HPDE6-E6E7 (cell line): ENCODE data around the gene CDK5R1.
"Not testable (repeated sequence)": the region's sequence is repeated elsewhere in the genome, so short reads cannot be mapped to it uniquely, and the experiment has no call there.

Source experiments
- DNase-seq: peaks from one replicate; pipeline ENCODE4 v3.0.0; 2011; ENCODE audit warnings: missing footprints; ENCODE audit errors: extremely low spot score

Gene CDK5R1

DNA sequence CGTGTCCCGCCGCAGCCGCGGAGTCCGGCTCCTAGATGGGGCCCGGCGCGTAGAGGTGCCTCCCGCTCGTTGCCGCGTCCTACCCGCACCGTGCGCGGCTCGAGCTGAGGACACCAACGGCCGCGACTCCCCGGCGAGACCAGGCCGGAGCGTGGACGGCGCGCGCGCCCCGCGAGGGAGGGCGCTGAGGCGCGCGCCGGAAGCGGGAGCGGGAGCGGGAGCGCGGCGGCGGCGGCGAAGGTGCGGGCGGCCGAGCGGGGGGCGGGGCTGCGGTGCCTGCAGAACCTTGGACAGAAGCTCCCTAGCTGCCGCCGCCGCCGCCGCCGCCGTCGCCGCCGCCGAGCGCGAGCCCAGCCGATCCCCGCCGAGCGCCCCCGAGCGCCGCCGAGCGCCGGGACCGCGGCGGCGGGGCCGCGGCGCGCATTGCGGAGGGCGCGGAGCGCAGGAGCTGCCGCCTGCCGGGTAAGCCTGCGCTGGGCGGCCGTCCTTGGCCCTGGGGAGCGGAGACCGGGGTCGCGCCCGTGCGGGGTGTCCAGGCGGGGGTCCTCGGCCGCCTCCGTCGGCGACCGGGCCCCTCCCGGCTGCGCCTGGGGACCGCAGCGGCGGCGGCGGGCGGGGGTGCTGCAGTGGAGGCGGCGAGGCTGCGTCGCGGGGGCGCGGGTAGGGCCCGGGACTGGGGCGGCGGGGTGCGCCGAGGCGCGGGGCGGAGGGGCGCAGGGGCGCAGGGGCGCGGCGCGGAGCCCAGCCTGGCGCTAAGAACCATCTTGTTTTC, at the start of gene CDK5R1:
Gene CDK5R1, plus strand, starts transcription at position 293 of the 772 bp plus-strand sequence. CDS start 628 bp downstream, outside the sequence.
- peak; percentile 45 for DNase-seq

DNA sequence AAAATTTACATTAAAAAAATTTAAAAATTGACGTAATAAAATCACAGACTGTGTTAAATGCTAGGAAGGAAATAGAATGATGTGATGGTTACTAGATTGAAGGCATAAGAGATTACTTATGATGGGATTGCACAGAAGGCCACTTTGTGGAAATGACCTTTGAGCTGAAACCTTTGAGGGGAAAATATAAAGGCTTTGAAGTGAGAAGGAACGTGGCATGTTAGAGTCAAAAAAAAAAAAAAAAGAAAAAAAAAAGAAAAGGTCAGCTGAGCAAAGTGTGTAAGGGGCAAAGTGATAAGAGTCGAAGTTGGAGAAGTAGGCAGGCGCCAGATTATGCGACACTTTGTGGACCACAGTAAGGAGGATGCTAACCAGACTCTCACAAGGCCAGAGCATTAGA, 46.1 kb upstream of the CDK5R1 start:
- no peak for DNase-seq

DNA sequence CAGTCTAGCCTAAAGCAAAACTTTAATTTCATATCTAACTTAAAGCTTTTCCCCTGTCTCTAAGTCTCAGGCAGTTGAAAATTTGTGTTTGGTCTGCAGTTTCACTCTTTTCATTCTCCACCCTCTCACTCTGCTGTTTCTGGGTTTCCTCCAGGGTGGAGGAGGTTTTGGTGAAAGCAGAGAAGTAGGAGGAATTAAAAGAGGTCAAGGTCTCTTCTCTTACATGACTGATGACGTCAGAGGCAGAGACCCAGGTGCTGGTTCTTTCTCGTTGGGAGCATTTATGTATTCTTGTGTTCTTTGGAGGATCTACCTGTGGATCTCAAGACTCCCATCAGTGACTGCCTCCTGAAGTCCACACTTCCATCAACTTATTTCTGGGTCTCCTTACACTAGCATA, 44.9 kb upstream of the CDK5R1 start:
- no peak for DNase-seq

GRCh38 chr17:32443827-32444300, 42.9 kb upstream of the CDK5R1 start:
- no peak for DNase-seq

GRCh38 chr17:32444301-32445073, 42.3 kb upstream of the CDK5R1 start, which contains the start of gene PSMD11:
TSS of gene PSMD11 (plus strand) at chr17:32444510. CDS start at chr17:32444524, 14 bp downstream.
- DNase-seq = peak; percentile 97

GRCh38 chr17:32445074-32445415, 41.7 kb upstream of the CDK5R1 start:
- peak; percentile 64 for DNase-seq

- DNase-seq = no peak
Observed at GRCh38 chr17:32445497-32445896, 41.3 kb upstream of the CDK5R1 start.

- no peak for DNase-seq
Observed at GRCh38 chr17:32445971-32446370, 40.8 kb upstream of the CDK5R1 start.

DNA sequence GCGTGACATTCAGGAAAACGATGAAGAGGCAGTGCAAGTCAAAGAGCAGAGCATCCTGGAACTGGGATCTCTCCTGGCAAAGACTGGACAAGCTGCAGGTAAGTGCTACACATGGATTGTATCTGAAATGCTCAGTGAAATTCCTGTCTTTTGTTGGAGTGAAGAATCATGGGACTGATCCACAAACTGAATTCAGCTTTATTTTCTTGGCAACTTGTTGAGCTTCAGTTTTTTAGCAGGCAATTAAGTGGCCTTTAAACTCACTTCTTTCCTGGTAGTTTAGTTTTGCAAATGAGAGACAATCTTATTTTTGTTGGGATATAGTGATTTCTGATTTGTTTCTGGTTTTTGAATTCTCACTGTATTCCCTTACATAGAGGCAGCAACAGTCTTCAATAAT, 39.8 kb upstream of the CDK5R1 start:
- no peak for DNase-seq

- no peak for DNase-seq
Observed at GRCh38 chr17:32449963-32450362, 36.8 kb upstream of the CDK5R1 start.

- not testable (repeated sequence) for DNase-seq
Observed at GRCh38 chr17:32450379-32450778, 36.4 kb upstream of the CDK5R1 start.

DNA sequence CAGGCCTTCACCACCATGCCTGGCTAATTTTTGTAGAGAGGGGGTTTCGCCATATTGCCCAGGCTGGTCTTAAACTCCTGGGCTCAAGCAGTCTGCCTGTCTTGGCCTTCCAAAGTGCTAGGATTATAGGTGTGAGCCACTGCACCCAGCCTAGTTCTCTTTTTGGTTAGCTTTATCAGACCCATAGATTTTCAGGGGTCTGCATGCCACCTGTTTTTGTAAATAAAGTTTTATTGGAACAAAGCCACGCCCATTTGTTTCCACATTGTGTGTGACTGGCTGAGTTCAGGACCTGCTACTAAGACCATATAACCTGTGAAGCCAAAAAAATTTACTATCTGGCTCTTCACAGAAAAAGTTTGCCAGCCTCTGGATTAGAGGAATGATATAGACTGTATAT, 34.9 kb upstream of the CDK5R1 start:
- no peak for DNase-seq

DNA sequence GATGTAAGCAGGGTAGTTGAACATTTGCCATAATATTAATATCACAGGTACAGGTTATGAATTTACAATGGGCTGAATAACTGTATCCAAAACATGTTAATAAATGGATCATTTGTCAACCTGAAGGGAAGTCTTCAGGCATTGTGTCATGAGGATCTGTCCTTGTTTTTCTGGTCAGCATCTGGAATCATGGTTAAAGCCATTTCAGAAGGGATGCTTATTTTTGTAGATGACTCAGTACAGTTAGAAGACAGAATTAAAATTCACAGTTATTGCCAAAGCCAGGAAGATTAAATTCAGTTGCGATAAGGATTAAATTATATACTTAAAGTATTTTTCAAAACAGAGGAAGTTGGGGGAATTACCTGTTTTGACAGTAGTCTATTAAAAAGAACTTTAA, 34.5 kb upstream of the CDK5R1 start:
- no peak for DNase-seq

DNA sequence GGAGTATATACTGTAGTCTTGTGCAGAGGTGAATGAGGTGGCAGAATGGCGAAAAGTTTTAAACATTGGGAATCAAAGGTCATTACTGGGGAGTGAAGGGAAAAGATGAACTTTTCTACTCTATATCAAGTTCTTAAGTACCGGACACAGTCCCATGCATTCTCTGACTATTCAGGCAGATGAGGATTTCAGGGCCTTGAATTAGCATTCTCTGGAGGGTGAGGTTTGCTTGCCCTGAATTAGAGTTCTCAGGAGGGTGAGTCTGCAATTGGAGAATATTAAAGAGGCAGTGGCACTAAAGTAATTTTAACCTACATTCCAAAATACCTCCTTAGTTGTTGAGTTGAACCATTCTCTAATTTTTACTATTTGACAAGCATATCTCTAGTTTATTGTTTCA, 33.4 kb upstream of the CDK5R1 start:
- DNase-seq = no peak

DNA sequence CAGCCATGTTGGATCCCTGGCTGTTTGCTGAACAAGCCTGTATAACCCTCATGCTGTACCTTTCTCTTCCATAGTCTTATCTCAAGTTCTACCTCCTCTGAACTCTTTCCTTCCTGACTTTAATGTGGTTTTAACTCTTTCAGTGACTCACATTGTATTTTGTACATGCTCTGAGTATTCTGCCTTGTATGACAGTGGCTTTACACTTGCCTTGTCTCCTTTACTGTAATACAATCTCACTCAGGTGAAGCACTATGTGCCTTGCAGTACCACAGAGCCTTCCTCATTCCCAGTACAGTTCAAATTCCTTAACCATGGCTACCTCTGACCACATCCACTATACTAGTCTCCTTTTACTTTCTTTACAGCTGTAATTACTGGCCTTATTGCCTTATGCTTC, 28.4 kb upstream of the CDK5R1 start:
- no peak for DNase-seq

DNA sequence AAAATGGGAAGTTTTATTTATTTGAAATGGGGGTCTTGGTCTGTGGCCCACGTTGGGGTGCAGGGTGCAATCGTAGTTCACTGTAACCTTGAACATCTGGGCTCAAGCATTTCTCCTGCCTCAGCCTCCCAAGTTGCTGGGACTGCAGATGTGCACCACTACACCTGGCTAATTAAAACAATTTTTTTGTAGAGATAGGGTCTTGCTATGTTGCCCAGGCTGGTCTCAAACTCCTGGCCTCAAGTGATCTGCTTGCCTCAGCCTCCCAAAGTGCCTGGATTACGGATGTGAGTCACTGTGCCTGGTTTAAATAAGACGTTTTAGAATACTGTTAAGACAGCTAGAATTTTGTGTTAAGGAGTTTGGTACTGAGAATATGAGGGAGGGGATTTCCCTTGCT, 26.7 kb upstream of the CDK5R1 start:
- DNase-seq = no peak

DNA sequence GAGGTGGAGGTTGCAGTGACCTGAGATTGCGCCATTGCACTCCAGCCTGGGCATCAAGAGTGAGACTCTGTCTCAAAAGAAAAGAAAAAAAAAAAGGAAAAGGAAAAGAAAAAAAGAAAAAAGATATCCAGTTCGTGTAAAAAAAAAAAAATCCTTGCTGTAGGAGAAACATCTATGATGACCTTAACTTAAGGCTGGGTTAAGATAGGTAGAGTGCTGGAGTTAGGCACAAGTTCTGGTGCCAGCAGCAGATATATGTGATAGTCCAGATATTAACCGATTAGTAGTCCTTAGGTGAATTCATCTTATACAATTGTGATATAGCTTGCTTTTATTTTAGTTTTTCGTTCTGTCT, 25.3 kb upstream of the CDK5R1 start:
- DNase-seq = no peak

DNA sequence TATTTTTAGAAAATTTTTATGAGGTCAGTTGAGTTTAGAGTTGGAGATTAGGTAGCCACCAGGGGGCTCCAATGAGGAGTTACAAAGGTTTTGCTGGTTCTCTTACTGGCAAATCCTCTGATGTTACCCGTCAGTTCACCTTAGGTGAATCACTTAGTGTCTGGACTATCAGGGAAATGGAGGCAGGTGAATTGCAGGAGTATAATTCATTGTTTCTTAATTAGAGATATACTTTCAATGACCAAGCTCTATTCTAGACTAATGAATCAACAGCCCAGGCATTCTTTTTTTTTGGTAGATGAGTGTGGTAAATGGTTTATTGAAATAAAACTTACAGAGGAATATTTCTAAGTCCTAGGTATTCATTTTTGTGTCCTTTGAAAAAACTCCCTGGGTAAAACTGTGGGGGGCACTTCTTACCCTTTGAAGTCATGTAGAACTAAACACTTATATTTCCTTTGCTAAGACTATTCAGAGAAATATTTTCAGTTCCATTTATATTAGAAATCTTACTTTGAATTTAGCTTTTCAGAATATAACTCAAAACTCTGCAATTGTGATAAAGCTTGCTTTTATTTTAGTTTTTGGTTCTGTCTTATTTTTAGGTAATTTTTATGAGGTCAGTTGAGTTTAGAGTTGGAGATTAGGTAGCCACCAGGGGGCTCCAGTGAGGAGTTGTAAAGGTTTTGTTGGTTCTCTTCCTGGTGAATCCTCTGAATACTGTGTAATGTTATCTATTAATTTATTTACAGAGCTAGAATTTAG, 24.8 kb upstream of the CDK5R1 start:
- DNase-seq = no peak

GRCh38 chr17:32463304-32463703, 23.5 kb upstream of the CDK5R1 start:
- no peak for DNase-seq

- DNase-seq = no peak
Observed at GRCh38 chr17:32464374-32464773, 22.4 kb upstream of the CDK5R1 start.

GRCh38 chr17:32467949-32468348, 18.8 kb upstream of the CDK5R1 start:
- no peak for DNase-seq

GRCh38 chr17:32470405-32471167, 16.2 kb upstream of the CDK5R1 start:
- no peak for DNase-seq
